GM18508 (cell line): ENCODE measurements around the gene ANO1.

Experiments used
- ATAC-seq: cut with Tn5 transposase; IDR thresholded peaks from one replicate; pipeline ENCODE4 v1.9.1; 2021; ENCODE audit warnings: moderate number of reproducible peaks; ENCODE audit not compliant: insufficient read depth, unreplicated experiment

Gene ANO1

GRCh38 chr11:70071996-70072395 is 6.1 kb upstream of the ANO1 start:
- ATAC-seq: no peak

- no peak for ATAC-seq
Measured at GRCh38 chr11:70072461-70072860, 5.7 kb upstream of the ANO1 start.

- ATAC-seq: no peak
Measured at GRCh38 chr11:70072861-70073755, 5.0 kb upstream of the ANO1 start.

- no peak for ATAC-seq
Measured at GRCh38 chr11:70073871-70074371, 4.2 kb upstream of the ANO1 start.

- no peak for ATAC-seq
Measured at GRCh38 chr11:70074746-70075145, 3.4 kb upstream of the ANO1 start.

- no peak for ATAC-seq
Measured at GRCh38 chr11:70075836-70076235, 2.3 kb upstream of the ANO1 start.

GRCh38 chr11:70076461-70076931 is 1.6 kb upstream of the ANO1 start:
- no peak for ATAC-seq

- no peak for ATAC-seq
Measured at GRCh38 chr11:70077411-70078094, 564 bp upstream of the ANO1 start.

GRCh38 chr11:70078781-70079616 is 882 bp downstream of the ANO1 start:
- no peak for ATAC-seq

- ATAC-seq: no peak
Measured at GRCh38 chr11:70079691-70080090, 1.6 kb downstream of the ANO1 start.

GRCh38 chr11:70080763-70081162 is 2.6 kb downstream of the ANO1 start:
- no peak for ATAC-seq

- no peak for ATAC-seq
Measured at GRCh38 chr11:70082829-70083228, 4.7 kb downstream of the ANO1 start.

- no peak for ATAC-seq
Measured at GRCh38 chr11:70084046-70084984, 6.2 kb downstream of the ANO1 start.

- ATAC-seq: no peak
Measured at GRCh38 chr11:70085815-70086769, 8.0 kb downstream of the ANO1 start.

GRCh38 chr11:70087446-70088167 is 9.5 kb downstream of the ANO1 start:
- no peak for ATAC-seq

- ATAC-seq: no peak
Measured at GRCh38 chr11:70088735-70089250, 10.7 kb downstream of the ANO1 start.

- no peak for ATAC-seq
Measured at GRCh38 chr11:70089631-70090030, 11.5 kb downstream of the ANO1 start.
